Activated CD4-positive, alpha-beta T cell treated with anti-CD3 and anti-CD28 coated beads for 36 hours (primary cell): ENCODE results near the gene PCDH8. TPM values are rescaled to one million over a fixed set of nuclear protein-coding genes. Genes with fewer than 3 reads are reported as not detected.

Source experiments
- microRNA-seq: library from miRNA; unstranded; fragments of <30 nt; microRNA quantifications from one replicate; pipeline ENCODE4 v1.2.0, GENCODE V29; 2021; ENCODE audit warnings: borderline replicate concordance
- total RNA-seq, 2 experiments: library from RNA; stranded (reverse); gene quantifications; one replicate each; pipeline ENCODE4 v1.2.3, GENCODE V29; 2021

Gene PCDH8
- total RNA-seq, 2 experiments from 2014 or later, result not detected

Small RNAs within 50 kb of the gene (microRNA-seq; reads per million reads assigned to microRNA genes)
- not detected for gene MIR759

Other genes with a start within 250 kb of the PCDH8 start
- gene HNRNPA1L2, start 206.2 kb downstream of the PCDH8 start, total RNA-seq, result 1 to 10 TPM; 6.9 to 8.9 TPM
- 10 to 100 TPM; 58.3 to 64.8 TPM for gene SUGT1, start 195.8 kb downstream of the PCDH8 start, total RNA-seq
- not detected for gene CNMD, start 108.8 kb downstream of the PCDH8 start, total RNA-seq
- not detected for gene OLFM4, start 180.2 kb upstream of the PCDH8 start, total RNA-seq